Lower leg skin (tissue), 3 donors: Measurements from ENCODE around the gene CGA.

Experiments used
- POLR2A ChIP-seq, 2 donors: fragments of 450-650 bp; IDR thresholded peaks; one replicate each; pipeline ENCODE4 v1.6.1; 2016 to 2017; ENCODE audit warnings: antibody characterized with exemption in 2 of 2, mild to moderate bottlenecking in 1 of 2, moderate library complexity in 1 of 2
- TF ChIP-seq, protein P1 (sequence below), 3 donors: fragments of 450-650 bp; IDR thresholded peaks; one replicate each; pipeline ENCODE4 v1.5.1; 2016; ENCODE audit warnings: antibody characterized with exemption in 3 of 3, mild to moderate bottlenecking in 3 of 3, moderate library complexity in 2 of 3

DNA sequence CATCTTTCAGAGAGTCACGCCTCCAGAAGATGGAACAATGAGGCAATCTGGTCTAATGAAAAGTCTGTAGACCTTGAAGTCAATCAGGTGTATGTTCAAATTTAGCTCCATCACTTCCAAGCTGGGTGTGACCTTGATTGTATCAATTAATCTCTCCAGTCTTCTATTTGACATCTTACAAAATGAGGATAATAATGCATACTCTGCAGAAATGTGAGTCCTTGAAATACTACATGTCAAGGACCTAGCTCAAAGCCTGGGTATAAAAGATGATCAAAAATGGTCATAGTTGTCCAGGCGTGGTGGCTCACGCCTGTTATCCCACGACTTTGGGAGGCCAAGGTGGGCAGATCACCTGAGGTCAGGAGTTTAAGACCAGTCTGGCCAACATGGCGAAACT, 29.8 kb downstream of the CGA start:
- TF ChIP-seq POLR2A (IDR thresholded peaks at IDR 0.05) = no peak
- TF ChIP-seq, protein P1, sequence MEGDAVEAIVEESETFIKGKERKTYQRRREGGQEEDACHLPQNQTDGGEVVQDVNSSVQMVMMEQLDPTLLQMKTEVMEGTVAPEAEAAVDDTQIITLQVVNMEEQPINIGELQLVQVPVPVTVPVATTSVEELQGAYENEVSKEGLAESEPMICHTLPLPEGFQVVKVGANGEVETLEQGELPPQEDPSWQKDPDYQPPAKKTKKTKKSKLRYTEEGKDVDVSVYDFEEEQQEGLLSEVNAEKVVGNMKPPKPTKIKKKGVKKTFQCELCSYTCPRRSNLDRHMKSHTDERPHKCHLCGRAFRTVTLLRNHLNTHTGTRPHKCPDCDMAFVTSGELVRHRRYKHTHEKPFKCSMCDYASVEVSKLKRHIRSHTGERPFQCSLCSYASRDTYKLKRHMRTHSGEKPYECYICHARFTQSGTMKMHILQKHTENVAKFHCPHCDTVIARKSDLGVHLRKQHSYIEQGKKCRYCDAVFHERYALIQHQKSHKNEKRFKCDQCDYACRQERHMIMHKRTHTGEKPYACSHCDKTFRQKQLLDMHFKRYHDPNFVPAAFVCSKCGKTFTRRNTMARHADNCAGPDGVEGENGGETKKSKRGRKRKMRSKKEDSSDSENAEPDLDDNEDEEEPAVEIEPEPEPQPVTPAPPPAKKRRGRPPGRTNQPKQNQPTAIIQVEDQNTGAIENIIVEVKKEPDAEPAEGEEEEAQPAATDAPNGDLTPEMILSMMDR (IDR thresholded peaks at IDR 0.05) = no peak
